K562 (cell line): Measurements from ENCODE around the gene MMEL1. TPM values are rescaled to one million over a fixed set of nuclear protein-coding genes. Genes with fewer than 3 reads are reported as not detected.

Source experiments
- ATAC-seq: fragments of 200-7000 bp; cut with Tn5 transposase; 3 replicates; pipeline ENCODE4 v1.9.1; 2020; ENCODE audit warnings: moderate library complexity
- BruUV-seq: library from RNA; stranded (reverse); fragments of 400-500 nt; replicated peaks from 2 replicates; lab custom pipeline; 2021; lab: Mats Ljungman, UMichigan
- CTCF ChIA-PET: fragments of 300-600 bp; formaldehyde crosslinking; extraction: SDS; loops from one replicate; lab custom pipeline; 2021; ENCODE audit warnings: low intra/inter-chr PET ratio; lab: Yijun Ruan, JAX
- POLR2A ChIA-PET: fragments of 300-600, 350-650 bp; sonication (Branson Sonifier 250); formaldehyde crosslinking; extraction: SDS; loops from one replicate; lab custom pipeline; 2021; ENCODE audit warnings: antibody characterized with exemption, inconsistent platforms; lab: Yijun Ruan, JAX
- DNase-seq, 4 experiments: peaks; one replicate each; pipeline versions ENCODE4 v3.0.0 to v3.0.0-alpha.2; 2011 to 2018; ENCODE audit warnings: low spot score in 3 of 4, mixed read lengths in 3 of 4; ENCODE audit errors: extremely low read depth in 1 of 4
- FAIRE-seq: peaks from 2 replicates; lab custom pipeline; 2011; peaks lifted over from hg19 to GRCh38; lab: Jason Lieb, UNC
- H2AFZ ChIP-seq: 2 replicates; pipeline ENCODE4 v1.6.0; 2011; ENCODE audit warnings: low read depth, low read length, control low read depth, inconsistent platforms
- H3K27ac ChIP-seq: fragments of 200-600 bp; 3 replicates; pipeline ENCODE4 v1.8.0; 2011; ENCODE audit warnings: low read depth, mild to moderate bottlenecking, control low read depth, inconsistent platforms, low read length, moderate library complexity, mixed read lengths; ENCODE audit errors: extremely low read depth
- H3K27me3 ChIP-seq, 2 experiments: fragments of 300-600 bp in 1 of 2; 2 replicates in 1 of 2; 3 replicates in 1 of 2; pipeline versions ENCODE4 v1.6.0 to v1.8.0; 2011; ENCODE audit warnings: inconsistent platforms in 2 of 2, low read length in 2 of 2, mild to moderate bottlenecking in 1 of 2, mixed read lengths in 1 of 2, moderate library complexity in 1 of 2; ENCODE audit not compliant: control insufficient read depth in 2 of 2, insufficient read depth in 2 of 2
- H3K36me3 ChIP-seq: fragments of 300-600 bp; 3 replicates; pipeline ENCODE4 v1.8.0; 2011; ENCODE audit warnings: mild to moderate bottlenecking, low read length, inconsistent platforms; ENCODE audit not compliant: control insufficient read depth, insufficient read depth
- H3K4me1 ChIP-seq, 2 experiments: fragments of 200-600 bp in 1 of 2; replicated peaks in 1 of 2; 2 replicates in 1 of 2; 3 replicates in 1 of 2; pipeline versions ENCODE4 v1.5.1 to v1.8.0; 2011; ENCODE audit warnings: inconsistent platforms in 2 of 2, low read length in 2 of 2, mild to moderate bottlenecking in 1 of 2, mixed read lengths in 1 of 2, moderate library complexity in 1 of 2; ENCODE audit not compliant: control insufficient read depth in 2 of 2, insufficient read depth in 2 of 2
- H3K4me2 ChIP-seq: 2 replicates; pipeline ENCODE4 v1.6.1; 2011; ENCODE audit warnings: low read length, control low read depth, inconsistent platforms, mixed read lengths; ENCODE audit not compliant: insufficient read depth
- H3K4me3 ChIP-seq: fragments of 200-600 bp; sonication (generic), shearing (Covaris generic); 2 replicates; pipeline ENCODE4 v1.5.1; 2016; ENCODE audit warnings: control low read depth, inconsistent platforms
- H3K79me2 ChIP-seq: fragments of 200-600 bp; 3 replicates; pipeline ENCODE4 v1.8.0; 2011; ENCODE audit warnings: low read length, inconsistent platforms; ENCODE audit not compliant: control insufficient read depth, insufficient read depth
- H3K9ac ChIP-seq, 2 experiments: 2 replicates each; pipeline versions ENCODE4 v1.6.0 to v1.6.1; 2011; ENCODE audit warnings: low read depth in 2 of 2, low read length in 2 of 2, control low read depth in 1 of 2, inconsistent platforms in 1 of 2, mild to moderate bottlenecking in 1 of 2, mixed read lengths in 1 of 2; ENCODE audit not compliant: insufficient read depth in 1 of 2
- H3K9me1 ChIP-seq: one replicate; pipeline ENCODE4 v1.6.0; 2011; ENCODE audit warnings: inconsistent platforms, mild to moderate bottlenecking, low read length, moderate library complexity; ENCODE audit not compliant: control insufficient read depth, insufficient read depth
- H3K9me3 ChIP-seq: replicated peaks from 2 replicates; pipeline ENCODE4 v1.5.1; 2011; ENCODE audit warnings: low read depth, low read length, inconsistent platforms; ENCODE audit not compliant: control insufficient read depth, insufficient read depth
- H4K20me1 ChIP-seq: replicated peaks from 2 replicates; pipeline ENCODE4 v1.6.1; 2011; ENCODE audit warnings: low read length, inconsistent platforms, mixed read lengths; ENCODE audit not compliant: control insufficient read depth, insufficient read depth
- EWSR1 ChIP-seq: fragments of 450-650 bp; IDR thresholded peaks from 2 replicates; pipeline ENCODE4 v1.6.1; 2018; ENCODE audit warnings: borderline replicate concordance, mild to moderate bottlenecking, low read depth, moderate library complexity; ENCODE audit not compliant: partially characterized antibody
- TGIF2 ChIP-seq: sonication (generic); formaldehyde crosslinking; IDR thresholded peaks from 2 replicates; pipeline ENCODE4 v1.8.1; 2022; ENCODE audit warnings: mild to moderate bottlenecking, missing genetic modification reagents, moderate library complexity
- ZNF57 ChIP-seq: fragments of 450-650 bp; formaldehyde crosslinking; IDR thresholded peaks from 2 replicates; pipeline ENCODE4 v1.4.0; 2020; ENCODE audit warnings: mild to moderate bottlenecking, moderate library complexity
- whole genome bisulfite sequencing: fragments of 100-300 bp; shearing (Covaris generic); methylation state at CpG from one replicate; pipeline ENCODE4 v1.1.6; 2016; ENCODE audit warnings: low coverage, mixed read lengths; ENCODE audit not compliant: insufficient coverage; ENCODE audit errors: missing lambda C conversion rate; 5-methylcytosine and 5-hydroxymethylcytosine counted together
- in situ Hi-C: fragments of 300-500 bp; cut with MboI; formaldehyde crosslinking; loops from 4 replicates; pipeline ENCODE4 v1.15.0; 2018; ENCODE audit warnings: inconsistent platforms, mixed read lengths
- intact Hi-C: fragments of 100-400 bp; cut with micrococcal nuclease; formaldehyde crosslinking; loops from 2 replicates; pipeline ENCODE4 v1.14.2; 2022
- polyA plus RNA-seq, 8 experiments: library from polyadenylated mRNA; depleted of rRNA in 4 of 8; stranded (reverse) in 5 of 8; unstranded in 3 of 8; fragments of >200 nt; fragmentation: Nextera tagmentation in 2 of 8; fragmentation: Illumina TruSeq in 1 of 8; extraction: Ambion mirVana in 2 of 8; extraction: Trizol in 1 of 8; gene quantifications; 2 replicates each; pipeline versions ENCODE4 v1.2.1 to v1.2.3, GENCODE V29; 2011 to 2014; ENCODE audit warnings: inconsistent platforms in 1 of 8, missing spikeins in 1 of 8
- total RNA-seq, 7 experiments: library from RNA; depleted of rRNA in 6 of 7; stranded (reverse); fragments of >200 nt in 6 of 7; fragmentation: Illumina TruSeq in 2 of 7; extraction: Trizol in 2 of 7; gene quantifications; 2 replicates each; pipeline versions ENCODE4 v1.2.1 to v1.2.3, GENCODE V29; 2011 to 2021; ENCODE audit warnings: low replicate concordance in 1 of 7
- TF ChIP-seq, protein P1 (sequence below): fragments of 450-650 bp; IDR thresholded peaks from one replicate; pipeline ENCODE4 v1.6.1; 2018; ENCODE audit warnings: mild to moderate bottlenecking, moderate library complexity; ENCODE audit not compliant: partially characterized antibody

The MMEL1 gene
- total and polyA plus RNA-seq, 9 of the 15 experiments (the other 6 are each of a cell fraction or from before 2014, with no cell fraction given) = not detected

- WGBS = 68% methylated on average over 11 of the region's 12 CpGs
- Histone ChIP-seq H3K27ac (no peak overlapping the region), H3K4me3 (no peak overlapping the region), H4K20me1 (no peaks in the 10 kb centered on the region), H3K36me3 (no peaks in the 10 kb centered on the region), H3K9me1 (no peaks in the 10 kb centered on the region), H3K27me3 (peaks cover 3 to 38% of the 10 kb centered on the region in 2 experiments; a peak in 3 of 5 replicates), H3K4me1 (peaks cover 3 to 74% of the 10 kb centered on the region in 2 experiments; a peak in 2 of 5 replicates), H3K9ac (no peak overlapping the region), H3K9me3 (no peaks in the 10 kb centered on the region), H3K79me2 (no peaks in the 10 kb centered on the region), H2AFZ (no peak overlapping the region), H3K4me2 (no peak overlapping the region)
- POLR2A ChIA-PET = interaction anchor here (0.6 kb wide), 1 partner anchor 394 kb away, joined by 4 read pairs; no protein-coding TSS in a partner anchor
- FAIRE-seq = no peak
- in situ Hi-C loops (no loop called here), intact Hi-C loops (no loop called here)
- no peak for ATAC-seq
- TF ChIP-seq EWSR1 = no peak
- TF ChIP-seq, protein P1, sequence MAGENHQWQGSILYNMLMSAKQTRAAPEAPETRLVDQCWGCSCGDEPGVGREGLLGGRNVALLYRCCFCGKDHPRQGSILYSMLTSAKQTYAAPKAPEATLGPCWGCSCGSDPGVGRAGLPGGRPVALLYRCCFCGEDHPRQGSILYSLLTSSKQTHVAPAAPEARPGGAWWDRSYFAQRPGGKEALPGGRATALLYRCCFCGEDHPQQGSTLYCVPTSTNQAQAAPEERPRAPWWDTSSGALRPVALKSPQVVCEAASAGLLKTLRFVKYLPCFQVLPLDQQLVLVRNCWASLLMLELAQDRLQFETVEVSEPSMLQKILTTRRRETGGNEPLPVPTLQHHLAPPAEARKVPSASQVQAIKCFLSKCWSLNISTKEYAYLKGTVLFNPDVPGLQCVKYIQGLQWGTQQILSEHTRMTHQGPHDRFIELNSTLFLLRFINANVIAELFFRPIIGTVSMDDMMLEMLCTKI = no peak
- no peak for TF ChIP-seq ZNF57 (CRISPR knock-in tag)
- TF ChIP-seq TGIF2 (CRISPR knock-in tag) = no peak
- BruUV-seq = no TSS peak
- no peak for DNase-seq
- CTCF ChIA-PET = no interaction called here
Observed at GRCh38 chr1:2591581-2592261, 41.1 kb downstream of the MMEL1 start.
